Neutrophil (primary cell): ENCODE data around the gene SCARB2.

Source experiments
- H3K27ac ChIP-seq: fragments of 200-600 bp; sonication (generic); 2 replicates; pipeline ENCODE4 v1.5.1; 2016; ENCODE audit warnings: mild to moderate bottlenecking, moderate library complexity
- H3K27me3 ChIP-seq: fragments of 200-600 bp; sonication (generic); 2 replicates; pipeline ENCODE4 v1.6.0; 2016; ENCODE audit warnings: mild to moderate bottlenecking
- H3K36me3 ChIP-seq: fragments of 200-600 bp; sonication (generic); 2 replicates; pipeline ENCODE4 v1.5.1; 2017
- H3K4me1 ChIP-seq, 2 experiments: fragments of 200-600 bp in 1 of 2; sonication (generic) in 1 of 2; 1 replicate in 1 of 2; 2 replicates in 1 of 2; pipeline versions ENCODE4 v1.5.1 to v1.6.1; 2013 to 2016; ENCODE audit warnings: low read depth in 1 of 2, low read length in 1 of 2, mild to moderate bottlenecking in 1 of 2, moderate library complexity in 1 of 2; ENCODE audit not compliant: control insufficient read depth in 1 of 2, insufficient read depth in 1 of 2
- H3K4me3 ChIP-seq, 2 experiments: fragments of 200-600 bp in 1 of 2; sonication (generic) in 1 of 2; 1 replicate in 1 of 2; 2 replicates in 1 of 2; pipeline ENCODE4 v1.5.1; 2013 to 2016; ENCODE audit warnings: low read depth in 1 of 2, low read length in 1 of 2, mild to moderate bottlenecking in 1 of 2, moderate library complexity in 1 of 2
- H3K9me3 ChIP-seq: fragments of 200-600 bp; sonication (generic); 2 replicates; pipeline ENCODE4 v1.5.1; 2016
- TF ChIP-seq, protein P1 (sequence below): fragments of 200-600 bp; sonication (generic); IDR thresholded peaks from 2 replicates; pipeline ENCODE4 v1.5.1; 2016; ENCODE audit warnings: antibody characterized with exemption

Gene SCARB2

DNA sequence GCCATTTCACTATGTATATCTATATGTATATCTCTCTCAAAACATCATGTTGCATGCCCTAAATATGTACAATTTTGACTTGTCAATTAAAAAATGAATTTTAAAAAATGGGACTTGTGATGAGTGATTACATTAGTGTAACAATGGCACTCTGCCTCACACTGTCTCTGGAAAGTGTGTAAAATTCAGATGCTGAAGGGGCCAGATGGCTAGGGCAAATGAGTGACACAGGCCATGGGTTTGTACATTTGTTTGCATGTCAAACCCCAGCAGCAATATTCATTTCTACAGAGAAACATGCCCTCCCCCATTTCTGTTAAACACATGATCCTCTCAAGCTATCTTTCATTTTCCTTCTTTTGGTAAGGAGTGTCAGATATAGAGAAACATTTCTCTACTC is 8.1 kb downstream of the SCARB2 start:
- Histone ChIP-seq H3K27ac (no peak overlapping the region), H3K4me3 (no peak overlapping the region), H3K9me3 (no peaks in the 10 kb centered on the region), H3K4me1 (peaks cover 18 to 26% of the 10 kb centered on the region in 2 experiments), H3K36me3 (no peaks in the 10 kb centered on the region), H3K27me3 (no peaks in the 10 kb centered on the region)
- TF ChIP-seq, protein P1, sequence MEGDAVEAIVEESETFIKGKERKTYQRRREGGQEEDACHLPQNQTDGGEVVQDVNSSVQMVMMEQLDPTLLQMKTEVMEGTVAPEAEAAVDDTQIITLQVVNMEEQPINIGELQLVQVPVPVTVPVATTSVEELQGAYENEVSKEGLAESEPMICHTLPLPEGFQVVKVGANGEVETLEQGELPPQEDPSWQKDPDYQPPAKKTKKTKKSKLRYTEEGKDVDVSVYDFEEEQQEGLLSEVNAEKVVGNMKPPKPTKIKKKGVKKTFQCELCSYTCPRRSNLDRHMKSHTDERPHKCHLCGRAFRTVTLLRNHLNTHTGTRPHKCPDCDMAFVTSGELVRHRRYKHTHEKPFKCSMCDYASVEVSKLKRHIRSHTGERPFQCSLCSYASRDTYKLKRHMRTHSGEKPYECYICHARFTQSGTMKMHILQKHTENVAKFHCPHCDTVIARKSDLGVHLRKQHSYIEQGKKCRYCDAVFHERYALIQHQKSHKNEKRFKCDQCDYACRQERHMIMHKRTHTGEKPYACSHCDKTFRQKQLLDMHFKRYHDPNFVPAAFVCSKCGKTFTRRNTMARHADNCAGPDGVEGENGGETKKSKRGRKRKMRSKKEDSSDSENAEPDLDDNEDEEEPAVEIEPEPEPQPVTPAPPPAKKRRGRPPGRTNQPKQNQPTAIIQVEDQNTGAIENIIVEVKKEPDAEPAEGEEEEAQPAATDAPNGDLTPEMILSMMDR = no peak

DNA sequence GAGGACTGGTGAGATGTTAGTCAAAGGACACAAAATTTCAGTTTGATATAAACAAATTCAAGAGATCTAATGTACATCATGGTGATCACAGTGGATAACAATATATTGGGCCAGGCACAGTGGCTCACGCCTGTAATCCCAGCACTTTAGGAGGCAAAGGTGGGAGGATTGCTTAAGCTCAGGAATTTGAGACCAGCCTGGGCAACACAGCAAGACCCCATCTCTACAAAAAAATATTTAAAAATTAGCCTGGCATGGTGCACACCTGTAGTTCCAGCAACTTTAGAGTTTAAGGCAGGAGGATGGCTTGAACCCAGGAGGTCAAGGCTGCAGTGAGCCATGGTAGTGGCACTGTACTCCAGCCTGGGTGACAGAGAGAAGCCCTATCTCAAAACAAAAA is 8.7 kb downstream of the SCARB2 start:
- Histone ChIP-seq H3K27me3 (no peaks in the 10 kb centered on the region), H3K4me1 (peaks cover 21 to 28% of the 10 kb centered on the region in 2 experiments), H3K36me3 (no peaks in the 10 kb centered on the region), H3K9me3 (no peaks in the 10 kb centered on the region), H3K4me3 (no peak overlapping the region), H3K27ac (no peak overlapping the region)
- TF ChIP-seq, protein P1 = no peak

DNA sequence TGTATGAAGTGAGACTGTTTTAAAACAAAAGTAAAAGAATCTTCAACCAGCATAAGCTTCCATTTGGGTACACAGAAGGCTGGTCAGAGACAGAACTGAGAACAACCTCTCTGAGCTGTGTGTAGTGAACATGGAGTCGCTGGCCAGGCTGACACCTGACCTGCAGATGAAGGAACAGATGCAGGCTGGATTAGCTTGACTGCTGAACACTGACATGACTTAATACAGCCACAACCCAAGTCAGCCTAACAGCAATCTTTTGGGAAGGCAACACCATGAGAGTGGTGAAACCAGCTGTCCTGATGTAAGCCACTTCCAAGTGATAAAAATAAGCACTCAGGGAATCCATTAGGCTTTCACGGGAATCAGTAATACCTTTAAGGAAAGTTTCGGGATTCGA is 10.1 kb downstream of the SCARB2 start:
- TF ChIP-seq, protein P1 = no peak
- H3K9me3 ChIP-seq = no peaks in the 10 kb centered on the region
- no peak overlapping the region for H3K4me3 ChIP-seq
- no peaks in the 10 kb centered on the region for H3K36me3 ChIP-seq
- H3K27ac ChIP-seq = no peak overlapping the region
- H3K4me1 ChIP-seq = peaks cover 29 to 37% of the 10 kb centered on the region in 2 experiments
- no peaks in the 10 kb centered on the region for H3K27me3 ChIP-seq

DNA sequence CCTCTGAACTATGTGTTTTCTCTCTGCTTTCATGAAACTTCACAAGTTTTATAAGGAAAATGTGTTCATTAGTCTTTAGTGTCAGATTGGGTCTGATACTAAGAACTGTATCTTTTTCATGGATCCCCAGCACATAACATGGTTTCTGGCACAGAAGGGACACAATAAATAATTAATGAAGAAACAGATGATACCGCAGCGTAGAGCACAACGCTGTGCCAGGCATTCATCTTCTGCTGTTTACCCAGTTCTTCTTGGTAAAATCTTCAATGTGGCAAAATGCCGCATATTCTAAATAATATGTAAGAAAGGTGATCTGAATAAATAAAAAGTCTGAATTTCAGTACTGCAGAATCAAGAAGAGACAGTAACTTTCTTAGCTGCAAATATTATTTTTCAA is 12.3 kb downstream of the SCARB2 start:
- Histone ChIP-seq H3K27me3 (no peaks in the 10 kb centered on the region), H3K36me3 (no peaks in the 10 kb centered on the region), H3K9me3 (no peaks in the 10 kb centered on the region), H3K27ac (no peak overlapping the region), H3K4me1 (peaks cover 26 to 29% of the 10 kb centered on the region in 2 experiments), H3K4me3 (no peak overlapping the region)
- TF ChIP-seq, protein P1 = no peak

DNA sequence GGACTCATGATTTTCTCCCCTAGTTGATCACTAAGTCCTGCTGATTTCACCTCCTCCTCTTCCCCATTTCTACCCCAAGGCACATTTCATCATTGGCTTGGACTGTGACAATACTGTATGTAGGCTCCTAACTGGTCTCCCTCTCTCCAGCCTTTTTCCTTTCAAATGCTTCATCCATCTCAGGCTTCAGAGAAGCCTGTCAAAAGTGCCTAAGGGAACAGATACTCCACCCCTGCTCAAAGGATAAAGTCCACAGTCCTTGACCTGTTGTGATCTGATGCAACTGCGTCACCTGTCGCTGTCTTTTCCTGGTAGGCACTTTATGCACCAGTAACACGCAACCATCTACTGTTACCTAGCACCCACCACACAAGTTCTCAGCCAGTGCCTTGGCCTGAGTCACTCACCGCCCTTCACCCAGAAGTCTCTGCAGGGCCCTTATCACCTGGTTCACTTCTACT is 12.8 kb downstream of the SCARB2 start:
- Histone ChIP-seq H3K9me3 (no peaks in the 10 kb centered on the region), H3K36me3 (no peaks in the 10 kb centered on the region), H3K4me3 (no peak overlapping the region), H3K27ac (no peak overlapping the region), H3K4me1 (peaks cover 26 to 29% of the 10 kb centered on the region in 2 experiments), H3K27me3 (no peaks in the 10 kb centered on the region)
- TF ChIP-seq, protein P1 = no peak
